GM19239 (cell line): ENCODE data around the gene TRIM45.
"Not testable (repeated sequence)": the region's sequence is repeated elsewhere in the genome, so short reads cannot be mapped to it uniquely, and the experiment has no call there.

Experiments
- DNase-seq: peaks from one replicate; pipeline ENCODE4 v3.0.0; 2011; ENCODE audit warnings: low spot score; ENCODE audit not compliant: insufficient read length
- FAIRE-seq: peaks from 2 replicates; lab custom pipeline; 2011; peaks lifted over from hg19 to GRCh38; lab: Jason Lieb, UNC

The TRIM45 gene

GRCh38 chr1:117105722-117106121 is 15.8 kb downstream of the TRIM45 start:
- DNase-seq: no peak
- FAIRE-seq: no peak

GRCh38 chr1:117104986-117105385 is 16.6 kb downstream of the TRIM45 start:
- DNase-seq: no peak
- no peak for FAIRE-seq

- not testable (repeated sequence) for DNase-seq, FAIRE-seq
Observed at GRCh38 chr1:117101858-117102257, 19.7 kb downstream of the TRIM45 start.

GRCh38 chr1:117101334-117101733 is 20.2 kb downstream of the TRIM45 start:
- DNase-seq (no peak), FAIRE-seq (no peak)

- DNase-seq (no peak), FAIRE-seq (no peak)
Observed at GRCh38 chr1:117098287-117098890, 23.2 kb downstream of the TRIM45 start.

- FAIRE-seq: no peak
- DNase-seq: no peak
Observed at GRCh38 chr1:117097443-117097842, 24.1 kb downstream of the TRIM45 start.

GRCh38 chr1:117096951-117097408 is 24.6 kb downstream of the TRIM45 start:
- DNase-seq (no peak), FAIRE-seq (no peak)

GRCh38 chr1:117094841-117095604 is 26.5 kb downstream of the TRIM45 start:
- FAIRE-seq: no peak
- no peak for DNase-seq

GRCh38 chr1:117093870-117094621 is 27.5 kb downstream of the TRIM45 start:
- FAIRE-seq (no peak), DNase-seq (peak; percentile 6)

- DNase-seq (no peak), FAIRE-seq (no peak)
Observed at GRCh38 chr1:117093091-117093534, 28.4 kb downstream of the TRIM45 start.

- no peak for DNase-seq
- FAIRE-seq: no peak
Observed at GRCh38 chr1:117092594-117092993, 29.0 kb downstream of the TRIM45 start.

GRCh38 chr1:117089996-117090395 is 31.6 kb downstream of the TRIM45 start:
- DNase-seq: no peak
- FAIRE-seq: no peak

- FAIRE-seq: no peak
- no peak for DNase-seq
Observed at GRCh38 chr1:117087686-117088085, 33.9 kb downstream of the TRIM45 start.

GRCh38 chr1:117084231-117084630 is 37.3 kb downstream of the TRIM45 start:
- no peak for FAIRE-seq
- DNase-seq: no peak

GRCh38 chr1:117079737-117080136 is 41.8 kb downstream of the TRIM45 start:
- DNase-seq: no peak
- no peak for FAIRE-seq

GRCh38 chr1:117077267-117077666 is 44.3 kb downstream of the TRIM45 start:
- FAIRE-seq (no peak), DNase-seq (no peak)

GRCh38 chr1:117076648-117077047 is 44.9 kb downstream of the TRIM45 start:
- FAIRE-seq (no peak), DNase-seq (no peak)

GRCh38 chr1:117070124-117070523 is 51.4 kb downstream of the TRIM45 start:
- no peak for FAIRE-seq
- DNase-seq: no peak

- no peak for FAIRE-seq
- DNase-seq: no peak
Observed at GRCh38 chr1:117069220-117069844, 52.2 kb downstream of the TRIM45 start.

- FAIRE-seq (no peak), DNase-seq (no peak)
Observed at GRCh38 chr1:117068580-117068979, 53.0 kb downstream of the TRIM45 start.
